NT2/D1 (cell line): ENCODE data around the gene DPYSL5.

ENCODE experiments used
- DNase-seq: peaks from one replicate; pipeline ENCODE4 v3.0.0-alpha.2; 2011; ENCODE audit warnings: low read depth, low spot score
- H3K27me3 ChIP-seq: 2 replicates; pipeline ENCODE4 v1.6.0; 2011; ENCODE audit warnings: mild to moderate bottlenecking; ENCODE audit not compliant: insufficient read length, insufficient read depth
- H3K36me3 ChIP-seq: 2 replicates; pipeline ENCODE4 v1.6.1; 2011; ENCODE audit warnings: mild to moderate bottlenecking, low read length, mixed read lengths; ENCODE audit not compliant: insufficient read depth, insufficient read length
- H3K4me1 ChIP-seq: 2 replicates; pipeline ENCODE4 v1.5.1; 2011; ENCODE audit not compliant: insufficient read depth, insufficient read length
- H3K4me3 ChIP-seq: 2 replicates; pipeline ENCODE4 v1.5.1; 2011; ENCODE audit warnings: low read depth; ENCODE audit not compliant: insufficient read length
- H3K9ac ChIP-seq: 2 replicates; pipeline ENCODE4 v1.6.0; 2011; ENCODE audit warnings: low read depth; ENCODE audit not compliant: insufficient read length
- H3K9me3 ChIP-seq: 2 replicates; pipeline ENCODE4 v1.5.1; 2011; ENCODE audit warnings: mild to moderate bottlenecking, low read length; ENCODE audit not compliant: insufficient read depth
- SUZ12 ChIP-seq: IDR thresholded peaks from 2 replicates; pipeline ENCODE4 v1.6.1; 2011; ENCODE audit not compliant: insufficient read length, insufficient read depth; ENCODE audit errors: extremely low read depth
- YY1 ChIP-seq: IDR thresholded peaks from 2 replicates; pipeline ENCODE4 v1.6.1; 2011; ENCODE audit not compliant: insufficient read length, insufficient read depth
- ZNF274 ChIP-seq: IDR thresholded peaks from 2 replicates; pipeline ENCODE4 v1.6.1; 2011; ENCODE audit warnings: mild to moderate bottlenecking, low read depth, low read length

The DPYSL5 gene

GRCh38 chr2:26818972-26819371, 29.0 kb upstream of the DPYSL5 start:
- Histone ChIP-seq H3K36me3 (no peaks in the 10 kb centered on the region), H3K9ac (no peak overlapping the region), H3K9me3 (no peaks in the 10 kb centered on the region; the same call in 1 of the 2 replicates), H3K4me3 (no peak overlapping the region), H3K4me1 (no peaks in the 10 kb centered on the region), H3K27me3 (no peaks in the 10 kb centered on the region)
- DNase-seq, result no peak
- TF ChIP-seq YY1, result no peak
- TF ChIP-seq SUZ12, result no peak
- TF ChIP-seq ZNF274, result no peak

- Histone ChIP-seq H3K27me3 (no peaks in the 10 kb centered on the region), H3K4me1 (no peaks in the 10 kb centered on the region), H3K36me3 (no peaks in the 10 kb centered on the region), H3K4me3 (no peak overlapping the region), H3K9me3 (no peaks in the 10 kb centered on the region), H3K9ac (no peak overlapping the region)
- no peak for DNase-seq
- TF ChIP-seq YY1 (no peak), ZNF274 (no peak), SUZ12 (no peak)
These were observed 27.0 kb upstream of the DPYSL5 start for GRCh38 chr2:26820932-26821331.

- H3K36me3 ChIP-seq, result no peaks in the 10 kb centered on the region
- H3K4me1 ChIP-seq, result no peaks in the 10 kb centered on the region
- no peak for DNase-seq
- no peak for TF ChIP-seq SUZ12
- TF ChIP-seq ZNF274, result no peak
- no peak for TF ChIP-seq YY1
- H3K9ac ChIP-seq, result no peak overlapping the region
- H3K9me3 ChIP-seq, result no peaks in the 10 kb centered on the region
- H3K4me3 ChIP-seq, result no peak overlapping the region
- no peaks in the 10 kb centered on the region for H3K27me3 ChIP-seq
These were observed 25.1 kb upstream of the DPYSL5 start for GRCh38 chr2:26822877-26823276.

DNA sequence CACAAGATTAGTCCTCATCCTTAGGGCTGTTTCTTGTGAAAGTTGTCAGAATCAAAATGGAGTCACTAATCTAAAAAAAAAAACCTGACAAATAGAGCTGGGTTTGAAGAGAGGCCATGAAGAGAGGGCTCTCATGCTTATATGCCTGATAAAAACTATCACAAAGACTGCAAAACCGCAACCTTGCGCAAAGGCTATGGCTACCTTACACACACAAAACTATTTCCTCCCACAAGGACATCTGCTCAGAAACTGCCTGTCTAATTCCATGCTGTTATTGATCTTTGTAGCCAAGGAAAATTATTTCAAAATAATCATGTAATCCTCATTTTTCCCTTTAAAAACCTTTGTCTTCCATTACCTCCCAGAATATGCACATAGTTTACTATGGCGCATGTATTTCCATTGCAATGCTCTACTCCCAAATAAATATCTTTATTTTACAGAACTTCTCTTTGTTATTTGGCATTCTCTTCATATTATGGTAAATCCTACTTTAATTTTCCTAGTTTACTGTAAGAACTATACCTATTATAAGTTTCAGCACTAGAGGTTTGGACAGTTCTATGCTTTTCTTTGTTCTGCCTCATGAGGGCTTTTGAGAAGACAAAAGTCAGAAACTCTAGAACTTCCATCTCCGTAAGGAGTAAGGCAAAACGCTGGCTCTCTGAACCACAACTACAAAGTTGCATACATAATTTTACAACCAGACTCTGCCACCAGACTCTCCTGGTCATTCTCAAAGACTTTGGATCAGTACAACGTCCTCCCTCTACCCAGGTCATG, 9.6 kb upstream of the DPYSL5 start:
- H3K27me3 ChIP-seq, result peaks cover 16% of the 10 kb centered on the region
- no peak overlapping the region for H3K4me3 ChIP-seq
- no peak for TF ChIP-seq SUZ12
- no peak for TF ChIP-seq ZNF274
- no peak for TF ChIP-seq YY1
- H3K36me3 ChIP-seq, result no peaks in the 10 kb centered on the region
- DNase-seq, result no peak
- no peaks in the 10 kb centered on the region for H3K4me1 ChIP-seq
- H3K9ac ChIP-seq, result no peak overlapping the region
- no peaks in the 10 kb centered on the region for H3K9me3 ChIP-seq

DNA sequence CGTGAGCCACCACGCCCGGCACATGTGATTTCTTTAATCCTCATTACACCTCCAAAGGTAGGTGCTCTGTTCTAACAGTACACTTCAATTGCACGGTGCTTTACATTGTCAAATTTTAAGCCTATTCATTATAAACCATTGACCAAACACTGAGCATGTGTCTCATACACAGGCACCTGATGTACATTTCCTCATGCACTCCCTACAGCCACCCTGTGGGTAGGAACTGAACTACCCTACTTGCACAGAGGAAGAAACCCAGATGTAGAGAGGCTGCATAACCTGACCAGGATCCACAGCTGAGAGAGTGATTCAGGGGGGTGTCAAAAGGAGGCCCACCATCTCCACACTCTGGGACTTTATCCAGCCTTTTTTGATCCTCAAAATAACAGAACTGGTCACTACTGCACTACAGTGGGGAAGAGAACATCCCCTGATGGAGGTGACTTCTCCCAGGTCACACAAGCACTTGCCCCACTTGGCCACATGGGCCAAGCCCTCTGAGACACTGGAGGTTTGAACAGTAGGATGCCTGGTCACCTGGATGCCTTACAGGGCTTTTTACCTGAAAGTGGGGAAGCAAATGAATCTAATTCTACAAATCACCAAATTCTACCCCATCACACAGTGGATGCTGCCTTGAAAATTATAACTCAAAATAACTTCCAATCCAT, 6.9 kb upstream of the DPYSL5 start:
- H3K4me3 ChIP-seq, result no peak overlapping the region
- no peak overlapping the region for H3K9ac ChIP-seq
- H3K4me1 ChIP-seq, result no peaks in the 10 kb centered on the region
- H3K27me3 ChIP-seq, result peaks cover 29% of the 10 kb centered on the region
- no peaks in the 10 kb centered on the region for H3K9me3 ChIP-seq
- no peaks in the 10 kb centered on the region for H3K36me3 ChIP-seq
- TF ChIP-seq SUZ12 (no peak), YY1 (no peak), ZNF274 (no peak)
- no peak for DNase-seq

GRCh38 chr2:26843041-26843440, 4.9 kb upstream of the DPYSL5 start:
- H3K27me3 ChIP-seq, result peaks cover 39% of the 10 kb centered on the region
- H3K9ac ChIP-seq, result no peak overlapping the region
- no peaks in the 10 kb centered on the region for H3K4me1 ChIP-seq
- no peaks in the 10 kb centered on the region for H3K36me3 ChIP-seq
- TF ChIP-seq SUZ12 (no peak), YY1 (no peak), ZNF274 (no peak)
- DNase-seq, result no peak
- no peak overlapping the region for H3K4me3 ChIP-seq
- no peaks in the 10 kb centered on the region for H3K9me3 ChIP-seq

DNA sequence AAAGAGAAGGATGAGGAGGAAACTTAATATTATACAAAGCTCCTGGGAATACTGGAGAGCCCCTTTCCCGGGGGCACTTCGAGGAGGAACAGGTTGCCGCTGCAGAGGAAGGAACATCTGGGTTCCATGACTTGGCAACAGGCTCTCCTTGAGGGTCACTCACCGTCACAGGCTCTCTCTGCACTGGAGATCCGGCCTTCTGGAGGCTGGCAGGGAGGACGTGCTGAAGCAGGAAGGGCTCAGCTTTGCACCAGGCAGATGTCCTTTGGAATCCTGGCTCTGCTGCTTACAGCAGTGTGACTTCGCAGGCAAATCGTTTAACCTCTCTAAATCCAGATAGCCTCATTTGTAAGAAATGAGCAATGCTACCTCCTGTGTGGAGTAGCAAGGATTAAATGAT, 2.9 kb upstream of the DPYSL5 start:
- H3K4me1 ChIP-seq, result peaks cover under 1% of the 10 kb centered on the region
- no peak overlapping the region for H3K4me3 ChIP-seq
- DNase-seq, result no peak
- no peak overlapping the region for H3K9ac ChIP-seq
- no peaks in the 10 kb centered on the region for H3K36me3 ChIP-seq
- no peaks in the 10 kb centered on the region for H3K9me3 ChIP-seq
- peaks cover 54% of the 10 kb centered on the region for H3K27me3 ChIP-seq
- TF ChIP-seq ZNF274 (no peak), YY1 (no peak), SUZ12 (no peak)
